ENCODE measurements around the gene CCR2. TPM values are rescaled to one million over a fixed set of nuclear protein-coding genes. Genes with fewer than 3 reads are reported as not detected.

Gene CCR2
- total and polyA plus RNA-seq, 2 experiments from 2014 or later, result not detected

DNA sequence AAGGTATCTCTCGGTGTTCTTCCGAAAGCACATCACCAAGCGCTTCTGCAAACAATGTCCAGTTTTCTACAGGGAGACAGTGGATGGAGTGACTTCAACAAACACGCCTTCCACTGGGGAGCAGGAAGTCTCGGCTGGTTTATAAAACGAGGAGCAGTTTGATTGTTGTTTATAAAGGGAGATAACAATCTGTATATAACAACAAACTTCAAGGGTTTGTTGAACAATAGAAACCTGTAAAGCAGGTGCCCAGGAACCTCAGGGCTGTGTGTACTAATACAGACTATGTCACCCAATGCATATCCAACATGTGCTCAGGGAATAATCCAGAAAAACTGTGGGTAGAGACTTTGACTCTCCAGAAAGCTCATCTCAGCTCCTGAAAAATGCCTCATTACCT, 4.6 kb downstream of the CCR2 start:
- no peak overlapping the region for H3K27ac ChIP-seq
- H3K9me3 ChIP-seq (ENCODE audit: low read depth), result no peaks in the 10 kb centered on the region
- no peak overlapping the region for H3K4me3 ChIP-seq
- peaks cover 46% of the 10 kb centered on the region for H3K27me3 ChIP-seq (replicated peaks; ENCODE audit: insufficient read depth)
- peaks cover 6% of the 10 kb centered on the region; the same call in 1 of the 2 replicates for H3F3A ChIP-seq (ENCODE audit: insufficient read depth)
- TF ChIP-seq EZH2 (IDR thresholded peaks at IDR 0.05; ENCODE audit: insufficient read depth, poor library complexity, severe bottlenecking) (no peak), EZH2phosphoT487 (IDR thresholded peaks at IDR 0.05; ENCODE audit: insufficient read depth, low read depth) (no peak)
- H4K20me1 ChIP-seq (ENCODE audit: insufficient read depth), result no peaks in the 10 kb centered on the region
- no peak overlapping the region for H2AFZ ChIP-seq
- no peak for DNase-seq
- H3K9me2 ChIP-seq (ENCODE audit: insufficient read depth), result no peaks in the 10 kb centered on the region
- WGBS, 2 experiments (ENCODE audit: low coverage in 1 of 2, low lambda C conversion rate in 2 of 2, missing lambda C conversion rate in 2 of 2), result 79 to 84% methylated on average over 6 of the region's 6 CpGs
- H3K4me2 ChIP-seq (ENCODE audit: unreplicated experiment), result no peak overlapping the region
- in situ Hi-C loops (cut with MboI), result loop anchor here (25.0 kb wide), 2 partner anchors 421 to 596 kb away; partner anchors contain the start of gene CXCR6
- H3K79me2 ChIP-seq (ENCODE audit: insufficient read depth), result no peaks in the 10 kb centered on the region
- no peaks in the 10 kb centered on the region for H3K4me1 ChIP-seq (ENCODE audit: insufficient read depth)
- no peak overlapping the region for H3K9ac ChIP-seq
- no peaks in the 10 kb centered on the region for H3K36me3 ChIP-seq (ENCODE audit: low read depth)

DNA sequence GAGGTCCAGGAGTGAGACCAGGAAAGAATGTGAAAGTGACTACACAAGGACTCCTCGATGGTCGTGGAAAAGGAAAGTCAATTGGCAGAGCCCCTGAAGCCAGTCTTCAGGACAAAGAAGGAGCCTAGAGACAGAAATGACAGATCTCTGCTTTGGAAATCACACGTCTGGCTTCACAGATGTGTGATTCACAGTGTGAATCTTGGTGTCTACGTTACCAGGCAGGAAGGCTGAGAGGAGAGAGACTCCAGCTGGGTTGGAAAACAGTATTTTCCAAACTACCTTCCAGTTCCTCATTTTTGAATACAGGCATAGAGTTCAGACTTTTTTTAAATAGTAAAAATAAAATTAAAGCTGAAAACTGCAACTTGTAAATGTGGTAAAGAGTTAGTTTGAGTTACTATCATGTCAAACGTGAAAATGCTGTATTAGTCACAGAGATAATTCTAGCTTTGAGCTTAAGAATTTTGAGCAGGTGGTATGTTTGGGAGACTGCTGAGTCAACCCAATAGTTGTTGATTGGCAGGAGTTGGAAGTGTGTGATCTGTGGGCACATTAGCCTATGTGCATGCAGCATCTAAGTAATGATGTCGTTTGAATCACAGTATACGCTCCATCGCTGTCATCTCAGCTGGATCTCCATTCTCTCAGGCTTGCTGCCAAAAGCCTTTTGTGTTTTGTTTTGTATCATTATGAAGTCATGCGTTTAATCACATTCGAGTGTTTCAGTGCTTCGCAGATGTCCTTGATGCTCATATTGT, 6.0 kb downstream of the CCR2 start:
- TF ChIP-seq EZH2phosphoT487 (IDR thresholded peaks at IDR 0.05; ENCODE audit: insufficient read depth, low read depth) (no peak), EZH2 (IDR thresholded peaks at IDR 0.05; ENCODE audit: insufficient read depth, poor library complexity, severe bottlenecking) (no peak)
- Histone ChIP-seq H3K27ac (no peak overlapping the region), H4K20me1 (ENCODE audit: insufficient read depth) (no peaks in the 10 kb centered on the region), H3K9me3 (ENCODE audit: low read depth) (no peaks in the 10 kb centered on the region), H3K4me2 (ENCODE audit: unreplicated experiment) (no peak overlapping the region), H3K4me1 (ENCODE audit: insufficient read depth) (no peaks in the 10 kb centered on the region), H3K9ac (no peak overlapping the region), H3K4me3 (no peak overlapping the region), H3K36me3 (ENCODE audit: low read depth) (no peaks in the 10 kb centered on the region), H3K9me2 (ENCODE audit: insufficient read depth) (no peaks in the 10 kb centered on the region), H3K79me2 (ENCODE audit: insufficient read depth) (no peaks in the 10 kb centered on the region), H3K27me3 (replicated peaks; ENCODE audit: insufficient read depth) (peaks cover 41% of the 10 kb centered on the region), H2AFZ (no peak overlapping the region), H3F3A (ENCODE audit: insufficient read depth) (peaks cover 6% of the 10 kb centered on the region; the same call in 1 of the 2 replicates)
- in situ Hi-C loops (cut with MboI), result loop anchor here (10.0 to 25.0 kb wide), 3 partner anchors 275 to 598 kb away; partner anchors contain the start of gene CXCR6
- 4% methylated on average over 11 of the region's 11 CpGs for WGBS, 2 experiments (ENCODE audit: low coverage in 1 of 2, low lambda C conversion rate in 2 of 2, missing lambda C conversion rate in 2 of 2)
- peak; percentile 60 for DNase-seq

DNA sequence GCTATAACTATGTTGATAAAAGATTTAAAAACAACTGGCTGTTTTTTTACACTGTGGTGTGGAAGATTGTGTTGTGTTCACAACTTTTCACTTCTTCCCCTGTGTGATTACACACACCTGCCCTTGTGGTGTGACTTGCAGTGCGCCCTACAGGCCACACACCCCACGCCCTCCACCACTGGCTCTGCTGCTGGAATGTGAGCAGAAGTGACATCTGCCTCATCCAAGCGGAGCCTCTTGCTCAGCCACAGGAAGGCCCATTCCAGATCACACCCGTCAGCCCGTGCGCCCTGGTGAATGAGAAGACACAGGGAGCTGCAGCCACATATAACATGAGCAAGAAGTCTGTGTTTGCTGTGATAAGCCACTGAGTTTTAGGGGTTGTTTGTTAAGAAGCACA, 7.0 kb downstream of the CCR2 start:
- no peaks in the 10 kb centered on the region for H3K36me3 ChIP-seq (ENCODE audit: low read depth)
- H3K79me2 ChIP-seq (ENCODE audit: insufficient read depth), result no peaks in the 10 kb centered on the region
- no peak for TF ChIP-seq EZH2 (IDR thresholded peaks at IDR 0.05; ENCODE audit: insufficient read depth, poor library complexity, severe bottlenecking)
- TF ChIP-seq EZH2phosphoT487 (IDR thresholded peaks at IDR 0.05; ENCODE audit: insufficient read depth, low read depth), result no peak
- no peak overlapping the region for H3K27ac ChIP-seq
- DNase-seq, result no peak
- no peaks in the 10 kb centered on the region for H3K9me3 ChIP-seq (ENCODE audit: low read depth)
- peaks cover 6% of the 10 kb centered on the region; the same call in 1 of the 2 replicates for H3F3A ChIP-seq (ENCODE audit: insufficient read depth)
- H3K4me2 ChIP-seq (ENCODE audit: unreplicated experiment), result no peak overlapping the region
- H3K4me1 ChIP-seq (ENCODE audit: insufficient read depth), result no peaks in the 10 kb centered on the region
- H3K4me3 ChIP-seq, result no peak overlapping the region
- no peaks in the 10 kb centered on the region for H4K20me1 ChIP-seq (ENCODE audit: insufficient read depth)
- no peak overlapping the region for H2AFZ ChIP-seq
- in situ Hi-C loops (cut with MboI), result loop anchor here (10.0 to 25.0 kb wide), 3 partner anchors 276 to 599 kb away; partner anchors contain the start of gene CXCR6
- no peak overlapping the region for H3K9ac ChIP-seq
- 71 to 74% methylated on average over 6 of the region's 6 CpGs for WGBS, 2 experiments (ENCODE audit: low coverage in 1 of 2, low lambda C conversion rate in 2 of 2, missing lambda C conversion rate in 2 of 2)
- H3K9me2 ChIP-seq (ENCODE audit: insufficient read depth), result no peaks in the 10 kb centered on the region
- H3K27me3 ChIP-seq (replicated peaks; ENCODE audit: insufficient read depth), result peaks cover 41% of the 10 kb centered on the region

DNA sequence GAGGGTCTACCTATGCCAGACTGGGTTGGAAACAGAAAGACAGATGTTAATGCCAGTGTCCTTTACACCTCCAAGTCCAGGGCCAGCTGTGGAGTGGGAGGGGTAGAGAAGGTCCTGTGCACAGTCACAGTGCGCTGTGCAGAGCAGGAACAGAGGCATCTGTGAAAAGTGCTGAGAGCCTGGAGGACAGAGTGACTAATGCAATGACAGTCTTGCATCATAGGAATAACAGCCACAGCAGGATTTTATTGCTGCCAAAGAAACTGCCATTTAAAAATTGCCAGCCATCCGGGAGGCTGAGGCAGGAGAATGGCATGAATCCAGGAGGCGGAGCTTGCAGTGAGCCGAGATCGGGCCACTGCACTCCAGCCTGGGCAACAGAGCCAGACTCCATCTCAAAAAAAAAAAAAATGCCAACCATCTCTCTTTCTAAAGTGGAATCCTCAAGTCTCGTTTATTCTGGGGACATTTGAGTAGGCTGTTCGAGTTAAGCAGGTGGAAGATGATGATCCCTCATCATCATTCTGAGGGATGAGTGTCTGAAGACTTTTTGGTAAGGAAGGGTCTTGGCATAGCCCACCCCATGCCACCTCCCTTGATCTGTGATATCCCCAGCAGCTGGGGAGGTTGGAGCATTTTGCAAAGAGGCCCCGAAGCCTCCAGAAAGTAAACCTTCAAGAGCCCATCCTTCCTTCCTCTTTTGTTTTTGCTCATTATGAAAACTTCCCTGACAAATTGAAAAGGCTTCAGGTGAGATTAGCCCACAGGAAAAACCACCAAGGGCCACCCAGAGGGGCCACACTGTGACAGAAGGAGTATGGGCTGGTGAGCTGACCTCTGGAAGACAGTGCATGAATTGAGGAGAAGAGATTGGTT, 7.7 kb downstream of the CCR2 start:
- Histone ChIP-seq H3K9ac (no peak overlapping the region), H3K4me3 (no peak overlapping the region), H3K36me3 (ENCODE audit: low read depth) (no peaks in the 10 kb centered on the region), H3F3A (ENCODE audit: insufficient read depth) (peaks cover 6% of the 10 kb centered on the region; the same call in 1 of the 2 replicates), H3K27ac (no peak overlapping the region), H3K9me3 (ENCODE audit: low read depth) (no peaks in the 10 kb centered on the region), H3K79me2 (ENCODE audit: insufficient read depth) (no peaks in the 10 kb centered on the region), H3K4me2 (ENCODE audit: unreplicated experiment) (no peak overlapping the region), H3K27me3 (replicated peaks; ENCODE audit: insufficient read depth) (peaks cover 38% of the 10 kb centered on the region), H2AFZ (no peak overlapping the region), H4K20me1 (ENCODE audit: insufficient read depth) (no peaks in the 10 kb centered on the region), H3K9me2 (ENCODE audit: insufficient read depth) (no peaks in the 10 kb centered on the region), H3K4me1 (ENCODE audit: insufficient read depth) (no peaks in the 10 kb centered on the region)
- in situ Hi-C loops (cut with MboI), result loop anchor here (10.0 to 25.0 kb wide), 3 partner anchors 277 to 599 kb away; partner anchors contain the start of gene CXCR6
- 26 to 28% methylated on average over 8 of the region's 8 CpGs for WGBS, 2 experiments (ENCODE audit: low coverage in 1 of 2, low lambda C conversion rate in 2 of 2, missing lambda C conversion rate in 2 of 2)
- DNase-seq, result peak; percentile 58
- TF ChIP-seq EZH2phosphoT487 (IDR thresholded peaks at IDR 0.05; ENCODE audit: insufficient read depth, low read depth), result no peak
